ENCODE data around the gene CDK14.

Gene CDK14

DNA sequence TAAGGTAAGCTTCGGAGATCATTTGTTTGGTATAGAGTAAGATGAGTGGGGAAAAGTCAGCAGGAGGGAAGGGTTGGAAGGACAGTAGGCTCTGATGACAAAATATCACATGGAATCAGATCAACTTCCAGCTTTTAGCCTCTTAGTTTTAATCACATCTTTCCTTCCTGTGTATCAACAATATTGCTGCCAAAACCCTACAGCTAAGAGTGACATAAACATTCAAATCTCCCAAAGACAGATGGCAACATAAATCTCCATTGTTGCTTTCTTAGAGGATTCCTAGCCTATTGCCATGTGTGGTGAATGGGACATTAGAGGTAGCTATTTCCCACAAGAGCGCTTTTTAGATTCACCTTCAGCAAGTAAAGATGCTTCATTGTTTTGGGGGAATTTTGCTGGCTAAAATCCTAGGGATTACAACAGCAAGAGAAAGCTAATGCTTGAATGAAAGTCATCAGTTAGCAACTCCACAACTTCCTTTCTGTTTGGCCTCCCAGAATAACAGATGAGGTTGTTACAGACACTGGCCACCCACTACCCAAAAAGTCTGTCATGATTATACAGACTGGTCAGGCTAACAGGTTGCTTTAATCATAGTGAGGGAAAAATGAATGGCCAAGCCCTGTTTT lies 632.9 kb downstream of the CDK14 start:
- H3K79me2 ChIP-seq (ENCODE audit: insufficient read depth, low read length) = no peaks in the 10 kb centered on the region
- TF ChIP-seq, protein P1, sequence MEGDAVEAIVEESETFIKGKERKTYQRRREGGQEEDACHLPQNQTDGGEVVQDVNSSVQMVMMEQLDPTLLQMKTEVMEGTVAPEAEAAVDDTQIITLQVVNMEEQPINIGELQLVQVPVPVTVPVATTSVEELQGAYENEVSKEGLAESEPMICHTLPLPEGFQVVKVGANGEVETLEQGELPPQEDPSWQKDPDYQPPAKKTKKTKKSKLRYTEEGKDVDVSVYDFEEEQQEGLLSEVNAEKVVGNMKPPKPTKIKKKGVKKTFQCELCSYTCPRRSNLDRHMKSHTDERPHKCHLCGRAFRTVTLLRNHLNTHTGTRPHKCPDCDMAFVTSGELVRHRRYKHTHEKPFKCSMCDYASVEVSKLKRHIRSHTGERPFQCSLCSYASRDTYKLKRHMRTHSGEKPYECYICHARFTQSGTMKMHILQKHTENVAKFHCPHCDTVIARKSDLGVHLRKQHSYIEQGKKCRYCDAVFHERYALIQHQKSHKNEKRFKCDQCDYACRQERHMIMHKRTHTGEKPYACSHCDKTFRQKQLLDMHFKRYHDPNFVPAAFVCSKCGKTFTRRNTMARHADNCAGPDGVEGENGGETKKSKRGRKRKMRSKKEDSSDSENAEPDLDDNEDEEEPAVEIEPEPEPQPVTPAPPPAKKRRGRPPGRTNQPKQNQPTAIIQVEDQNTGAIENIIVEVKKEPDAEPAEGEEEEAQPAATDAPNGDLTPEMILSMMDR (conservative IDR thresholded peaks at IDR 0.05; ENCODE audit: low read length) = no peak
- TF ChIP-seq EZH2phosphoT487 (IDR thresholded peaks at IDR 0.05; ENCODE audit: borderline replicate concordance) = no peak
- H2AFZ ChIP-seq (ENCODE audit: low read length) = no peak overlapping the region
- H3K27me3 ChIP-seq (ENCODE audit: insufficient read depth, low read length, poor library complexity, severe bottlenecking) = no peaks in the 10 kb centered on the region
- H3F3A ChIP-seq (ENCODE audit: low read depth) = no peaks in the 10 kb centered on the region
- no peaks in the 10 kb centered on the region for H3K4me1 ChIP-seq (ENCODE audit: insufficient read depth, low read length, poor library complexity, severe bottlenecking)
- H4K20me1 ChIP-seq (ENCODE audit: insufficient read depth, low read length, poor library complexity, severe bottlenecking) = no peaks in the 10 kb centered on the region
- H3K9ac ChIP-seq (ENCODE audit: low read depth, low read length, poor library complexity, severe bottlenecking) = no peak overlapping the region
- H3K4me2 ChIP-seq (ENCODE audit: low read depth, low read length, poor library complexity, severe bottlenecking) = no peak overlapping the region
- no peaks in the 10 kb centered on the region for H3K9me3 ChIP-seq (ENCODE audit: insufficient read depth, low read depth, low read length)
- H3K36me3 ChIP-seq (ENCODE audit: insufficient read depth, low read length) = no peaks in the 10 kb centered on the region
- H3K4me3 ChIP-seq (ENCODE audit: low read length, poor library complexity, severe bottlenecking) = no peak overlapping the region
- no peaks in the 10 kb centered on the region for H3K9me2 ChIP-seq (replicated peaks; ENCODE audit: low read depth, low read length)

DNA sequence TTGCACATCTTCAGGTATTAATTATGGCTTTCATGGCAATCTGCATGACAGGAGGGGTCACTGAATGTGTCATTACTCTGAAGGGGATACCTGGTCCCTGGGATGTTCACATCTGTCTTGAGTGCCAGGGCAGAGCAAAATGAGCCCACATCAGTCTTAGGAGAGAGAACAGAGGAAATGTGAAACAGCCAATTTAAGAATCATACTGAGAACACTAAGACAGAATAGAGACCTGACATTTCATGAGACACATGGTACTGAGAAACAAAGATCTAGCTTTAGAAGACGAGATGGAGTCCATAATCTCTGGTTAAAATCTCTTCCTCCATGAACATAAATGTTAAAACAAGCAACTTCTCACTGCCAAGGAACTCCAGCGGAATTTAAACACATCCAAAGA lies 634.0 kb downstream of the CDK14 start:
- Histone ChIP-seq H3K27me3 (ENCODE audit: insufficient read depth, low read length, poor library complexity, severe bottlenecking) (no peaks in the 10 kb centered on the region), H3K9me2 (replicated peaks; ENCODE audit: low read depth, low read length) (no peaks in the 10 kb centered on the region), H4K20me1 (ENCODE audit: insufficient read depth, low read length, poor library complexity, severe bottlenecking) (no peaks in the 10 kb centered on the region), H3K4me1 (ENCODE audit: insufficient read depth, low read length, poor library complexity, severe bottlenecking) (no peaks in the 10 kb centered on the region), H3F3A (ENCODE audit: low read depth) (no peaks in the 10 kb centered on the region), H3K4me2 (ENCODE audit: low read depth, low read length, poor library complexity, severe bottlenecking) (no peak overlapping the region), H3K79me2 (ENCODE audit: insufficient read depth, low read length) (no peaks in the 10 kb centered on the region), H3K9me3 (ENCODE audit: insufficient read depth, low read depth, low read length) (no peaks in the 10 kb centered on the region), H2AFZ (ENCODE audit: low read length) (no peak overlapping the region), H3K9ac (ENCODE audit: low read depth, low read length, poor library complexity, severe bottlenecking) (no peak overlapping the region), H3K36me3 (ENCODE audit: insufficient read depth, low read length) (no peaks in the 10 kb centered on the region), H3K4me3 (ENCODE audit: low read length, poor library complexity, severe bottlenecking) (no peak overlapping the region)
- no peak for TF ChIP-seq EZH2phosphoT487 (IDR thresholded peaks at IDR 0.05; ENCODE audit: borderline replicate concordance)
- TF ChIP-seq, protein P1 (conservative IDR thresholded peaks at IDR 0.05; ENCODE audit: low read length) = no peak

DNA sequence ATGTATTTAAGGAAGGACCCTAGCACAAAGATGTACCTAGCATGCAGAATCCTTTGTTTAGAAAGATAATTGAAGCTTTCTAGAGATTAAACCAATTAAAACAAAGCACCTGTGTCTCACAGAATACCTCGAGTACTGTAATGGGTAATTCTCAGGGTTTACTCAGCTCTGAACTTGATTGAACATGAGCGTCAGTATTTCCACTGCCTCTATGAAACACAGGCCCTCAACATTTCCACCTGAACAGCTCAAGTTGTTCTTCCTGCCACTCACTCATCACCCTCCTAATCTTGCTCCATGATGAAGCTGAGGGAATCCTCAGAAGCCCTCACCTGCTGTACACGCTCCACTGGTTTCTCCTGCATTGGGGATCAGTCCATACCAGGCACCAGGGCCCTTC lies 634.4 kb downstream of the CDK14 start:
- H3K4me1 ChIP-seq (ENCODE audit: insufficient read depth, low read length, poor library complexity, severe bottlenecking) = no peaks in the 10 kb centered on the region
- no peak overlapping the region for H3K4me3 ChIP-seq (ENCODE audit: low read length, poor library complexity, severe bottlenecking)
- no peak overlapping the region for H2AFZ ChIP-seq (ENCODE audit: low read length)
- H3K36me3 ChIP-seq (ENCODE audit: insufficient read depth, low read length) = no peaks in the 10 kb centered on the region
- no peak overlapping the region for H3K9ac ChIP-seq (ENCODE audit: low read depth, low read length, poor library complexity, severe bottlenecking)
- H3F3A ChIP-seq (ENCODE audit: low read depth) = no peaks in the 10 kb centered on the region
- H3K4me2 ChIP-seq (ENCODE audit: low read depth, low read length, poor library complexity, severe bottlenecking) = no peak overlapping the region
- no peaks in the 10 kb centered on the region for H3K79me2 ChIP-seq (ENCODE audit: insufficient read depth, low read length)
- no peaks in the 10 kb centered on the region for H4K20me1 ChIP-seq (ENCODE audit: insufficient read depth, low read length, poor library complexity, severe bottlenecking)
- TF ChIP-seq EZH2phosphoT487 (IDR thresholded peaks at IDR 0.05; ENCODE audit: borderline replicate concordance) = no peak
- TF ChIP-seq, protein P1 (conservative IDR thresholded peaks at IDR 0.05; ENCODE audit: low read length) = no peak
- no peaks in the 10 kb centered on the region for H3K9me2 ChIP-seq (replicated peaks; ENCODE audit: low read depth, low read length)
- no peaks in the 10 kb centered on the region for H3K9me3 ChIP-seq (ENCODE audit: insufficient read depth, low read depth, low read length)
- no peaks in the 10 kb centered on the region for H3K27me3 ChIP-seq (ENCODE audit: insufficient read depth, low read length, poor library complexity, severe bottlenecking)

Measured in Loucy (cell line).